HG03097 (cell line): Measurements from ENCODE around the gene DNAH3.
"Not testable (repeated sequence)": the region's sequence is repeated elsewhere in the genome, so short reads cannot be mapped to it uniquely, and the experiment has no call there.

Source experiments
- ATAC-seq: cut with Tn5 transposase; IDR thresholded peaks from one replicate; pipeline ENCODE4 v1.9.1; 2021; ENCODE audit not compliant: unreplicated experiment, low FRiP score

The DNAH3 gene

DNA sequence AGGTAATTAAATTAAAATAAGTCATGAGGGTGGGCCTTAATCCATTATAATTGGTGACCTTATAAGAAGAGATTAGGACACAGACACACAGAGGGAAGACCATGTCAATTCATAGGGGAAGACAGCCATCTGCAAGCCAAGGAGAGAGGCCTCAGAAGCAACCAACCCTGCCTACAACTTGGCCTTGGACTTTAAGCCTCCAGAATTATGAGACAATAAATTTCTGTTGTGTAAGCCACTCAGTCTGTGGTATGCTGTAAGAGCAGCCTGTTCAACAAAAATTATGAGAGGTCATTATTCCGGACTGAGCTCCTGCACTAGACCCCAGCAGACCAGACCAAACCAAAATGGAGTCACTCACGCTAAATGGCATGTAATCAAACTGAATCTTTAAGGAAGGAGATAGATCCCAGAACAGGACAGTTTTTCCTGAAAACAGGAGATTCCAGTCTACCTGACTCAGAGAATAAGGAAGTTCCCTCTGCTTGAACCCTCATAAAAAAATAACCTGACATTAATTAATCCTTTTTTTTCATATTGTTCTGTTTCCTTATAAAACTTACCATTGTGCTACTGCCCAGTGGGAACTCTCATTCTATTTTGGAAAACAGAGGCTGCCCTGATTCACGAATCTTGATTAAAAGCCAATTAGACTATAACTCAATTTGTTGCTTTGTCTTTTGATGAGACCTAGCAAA, 74.3 kb downstream of the DNAH3 start:
- no peak for ATAC-seq

DNA sequence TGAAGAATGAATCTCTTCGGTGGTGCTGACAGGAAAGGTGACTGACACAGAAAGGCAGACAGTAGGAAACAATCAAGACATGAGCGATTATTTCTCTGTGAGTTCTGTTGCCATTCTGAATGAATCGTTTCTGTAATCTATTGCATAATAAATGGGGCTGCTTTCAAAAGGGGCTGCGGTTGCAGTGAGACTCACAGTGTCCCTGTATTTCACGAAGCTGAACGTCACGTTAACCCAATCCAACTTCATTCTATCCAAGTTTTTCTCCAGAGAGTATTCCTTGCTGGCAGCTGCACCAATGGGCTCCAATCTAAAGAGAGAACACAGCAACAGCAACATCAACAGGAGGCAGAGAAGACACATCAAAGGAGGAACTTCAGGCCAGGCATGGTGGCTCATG, 75.4 kb downstream of the DNAH3 start:
- ATAC-seq, result no peak

DNA sequence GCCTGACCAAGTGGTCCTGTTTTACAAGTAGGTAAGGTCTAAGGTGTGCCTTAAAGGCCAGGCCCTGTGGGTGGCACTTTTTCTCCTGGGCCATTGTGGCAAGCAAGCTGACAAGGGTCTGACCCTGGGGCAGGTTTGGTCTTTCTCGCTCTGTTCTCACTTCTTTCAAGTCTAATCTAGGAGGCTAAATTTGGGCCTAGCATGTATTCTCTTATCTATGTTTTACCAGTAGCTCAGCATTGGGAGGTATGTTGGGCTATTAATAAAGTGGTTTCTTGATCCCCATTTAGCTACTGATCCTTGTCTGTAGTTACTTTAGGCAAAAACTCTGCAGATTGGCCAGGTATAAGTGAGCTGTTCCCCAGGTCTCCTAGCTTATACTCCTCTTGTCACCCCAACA, 77.7 kb downstream of the DNAH3 start:
- no peak for ATAC-seq

DNA sequence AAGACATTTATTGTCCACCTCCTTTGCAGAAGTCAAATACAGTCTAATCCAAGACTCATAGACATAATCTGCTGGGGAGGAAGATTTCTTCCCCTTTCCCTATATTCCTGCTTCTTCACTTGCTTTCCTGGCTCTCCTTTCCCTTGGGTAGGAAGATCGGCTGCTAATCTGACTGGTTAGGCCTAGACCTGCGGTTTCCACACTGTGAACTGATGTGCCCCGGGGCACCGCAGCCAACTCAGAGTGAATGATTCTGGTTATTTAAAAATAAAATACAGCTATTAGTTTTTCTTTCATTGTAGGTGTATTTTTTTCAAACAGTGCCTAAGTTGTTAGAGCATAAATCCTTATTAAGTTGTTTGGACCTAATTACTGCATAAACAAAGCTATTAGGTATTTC, 78.9 kb downstream of the DNAH3 start:
- no peak for ATAC-seq

DNA sequence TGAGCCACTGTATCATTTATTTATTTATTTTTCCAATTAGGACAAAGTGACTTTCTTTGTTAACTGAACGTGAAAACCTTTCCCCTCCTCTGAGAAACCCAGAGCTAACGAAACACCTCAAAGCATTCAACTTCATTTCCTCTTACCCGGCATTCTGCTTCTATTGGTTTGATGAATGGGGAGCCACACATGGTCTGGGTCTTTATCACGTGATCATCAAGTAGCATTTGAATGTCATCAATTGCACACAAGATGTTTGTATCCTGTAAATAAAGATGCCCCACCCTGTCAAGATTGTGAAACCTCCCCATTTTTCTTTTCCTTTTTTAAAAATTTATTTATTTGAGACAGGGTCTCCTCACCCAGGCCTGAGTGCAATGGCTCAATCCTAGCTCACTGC, 80.1 kb downstream of the DNAH3 start:
- no peak for ATAC-seq

DNA sequence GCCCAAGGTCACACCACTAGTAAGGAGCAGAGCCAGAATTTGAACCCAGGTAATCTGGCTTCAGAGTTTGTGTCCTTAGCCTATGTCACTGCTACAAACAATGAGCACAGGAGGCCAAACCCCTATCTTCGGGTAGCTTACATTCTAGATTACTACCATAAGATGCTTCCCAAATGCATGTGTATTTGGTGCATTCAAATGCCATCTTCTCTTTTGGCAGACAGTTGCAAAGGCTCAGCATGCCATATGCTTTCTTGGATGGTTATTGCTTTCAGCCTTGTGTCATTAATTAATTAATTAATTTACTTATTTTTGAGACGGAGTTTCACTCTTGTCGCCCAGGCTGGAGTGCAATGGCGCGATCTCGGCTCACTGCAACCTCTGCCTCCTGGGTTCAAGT, 80.7 kb downstream of the DNAH3 start:
- ATAC-seq, result no peak

DNA sequence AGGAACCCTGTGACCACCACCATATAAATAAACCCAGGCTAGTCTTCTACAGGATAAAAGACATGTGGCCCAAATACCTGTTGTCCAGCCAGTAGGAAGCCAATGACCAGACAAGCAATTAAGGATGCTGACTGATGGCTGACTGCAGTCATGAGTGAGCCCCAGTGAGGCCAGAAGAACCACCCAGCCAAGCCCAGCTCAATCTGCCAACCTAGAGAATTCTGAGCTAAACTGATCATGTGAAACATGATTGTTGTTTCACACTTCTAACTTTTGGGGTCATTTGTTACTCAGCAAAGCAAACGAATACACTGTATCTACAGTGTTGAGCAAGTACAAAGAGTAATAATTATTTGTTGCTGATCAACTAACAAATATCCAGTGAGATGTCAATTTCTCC, 86.4 kb downstream of the DNAH3 start:
- no peak for ATAC-seq

DNA sequence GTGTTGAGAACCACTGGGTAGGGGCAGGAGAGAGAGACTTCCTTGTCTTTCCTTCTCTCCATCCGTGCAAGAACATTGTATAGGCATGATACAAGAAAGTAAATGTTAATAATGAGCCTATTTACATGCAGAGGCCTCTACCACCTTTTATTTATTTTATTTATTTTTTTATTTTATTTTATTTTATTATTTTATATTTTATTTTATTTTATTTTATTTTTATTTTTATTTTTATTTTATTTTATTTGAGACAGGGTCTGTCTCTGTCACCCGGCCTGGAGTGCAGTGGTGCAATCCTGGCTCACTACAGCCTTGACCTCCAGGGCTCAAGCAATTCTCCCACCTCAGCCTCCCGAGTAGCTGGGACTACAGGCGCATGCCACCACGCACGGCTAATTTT, 87.3 kb downstream of the DNAH3 start:
- not testable (repeated sequence) for ATAC-seq

DNA sequence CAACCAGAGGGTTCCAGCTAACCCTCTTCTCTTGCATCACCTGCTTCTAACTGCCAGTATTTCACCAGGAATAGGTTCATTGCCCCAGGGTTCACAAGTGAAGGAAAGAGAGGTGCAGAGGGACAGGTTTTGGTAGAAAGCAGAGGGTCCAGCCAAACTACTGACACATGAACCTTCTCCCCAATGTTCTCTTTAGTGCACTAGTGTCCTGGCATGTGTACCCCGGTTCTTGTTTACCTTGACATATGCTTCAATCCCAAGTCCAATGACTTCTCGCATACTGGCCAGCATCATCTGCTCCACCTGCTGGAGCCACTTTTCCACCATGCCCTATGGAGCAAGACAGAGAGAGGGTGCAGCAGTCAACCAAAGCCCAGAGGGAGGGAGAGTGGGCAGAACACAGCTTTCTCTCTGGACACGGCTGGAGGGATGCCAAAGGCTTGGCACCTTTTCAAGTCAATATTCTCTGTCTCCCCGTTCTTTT, 90.6 kb downstream of the DNAH3 start:
- no peak for ATAC-seq

DNA sequence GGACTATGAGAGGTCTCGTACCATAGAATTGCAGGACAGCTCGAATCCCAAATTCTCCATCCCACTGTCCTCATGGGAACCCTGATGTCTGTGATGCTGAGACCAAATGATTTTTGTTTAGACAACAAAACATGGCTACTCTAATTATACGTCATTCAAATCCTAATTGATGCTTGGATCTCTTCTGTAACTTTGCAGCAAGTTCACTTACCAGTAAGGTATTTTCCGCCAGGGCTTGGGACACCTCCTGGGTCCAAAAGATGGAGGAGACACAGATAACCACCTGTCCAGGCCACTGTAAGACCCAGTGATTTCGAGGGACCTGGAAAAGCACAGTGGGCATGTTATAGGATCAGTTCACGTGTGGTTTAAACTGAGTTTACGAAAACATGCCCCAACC, 92.8 kb downstream of the DNAH3 start:
- no peak for ATAC-seq

DNA sequence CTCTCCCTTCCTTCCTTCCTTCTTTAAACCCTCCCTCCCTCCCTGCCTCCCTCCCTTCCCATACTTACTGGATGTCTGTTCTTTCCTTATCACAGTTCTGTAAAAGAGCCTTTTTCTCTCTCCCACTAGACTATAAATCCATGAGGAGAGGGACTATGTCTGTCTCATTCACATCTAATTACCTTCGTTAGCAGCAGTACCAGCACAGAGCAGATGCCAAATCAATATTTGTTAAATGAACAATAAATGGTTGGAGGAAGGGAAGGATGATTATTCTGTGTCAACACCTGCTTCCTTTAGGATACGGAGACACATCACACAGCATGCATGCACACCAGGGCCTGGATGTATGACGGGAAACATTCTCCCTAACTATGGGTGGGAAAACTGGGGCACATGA, 94.2 kb downstream of the DNAH3 start:
- no peak for ATAC-seq

DNA sequence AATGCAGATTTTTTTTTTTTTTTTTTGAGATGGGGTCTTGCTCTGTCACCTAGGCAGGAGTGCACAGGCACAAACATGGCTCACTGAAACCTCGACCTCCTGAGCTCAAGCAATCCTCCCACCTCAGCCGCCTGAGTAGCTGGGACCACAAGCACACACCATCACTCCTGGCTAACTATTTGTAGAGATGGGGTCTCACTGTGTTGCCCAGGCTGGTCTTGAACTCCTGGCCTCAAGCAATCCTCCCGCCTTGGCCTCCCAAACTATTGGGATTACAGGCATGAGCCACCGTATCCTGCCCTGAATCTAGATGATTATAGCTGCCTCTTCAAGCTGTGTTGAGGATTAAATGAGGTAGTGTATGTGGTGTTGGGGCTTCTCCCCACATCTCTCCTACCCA, 94.9 kb downstream of the DNAH3 start:
- not testable (repeated sequence) for ATAC-seq

DNA sequence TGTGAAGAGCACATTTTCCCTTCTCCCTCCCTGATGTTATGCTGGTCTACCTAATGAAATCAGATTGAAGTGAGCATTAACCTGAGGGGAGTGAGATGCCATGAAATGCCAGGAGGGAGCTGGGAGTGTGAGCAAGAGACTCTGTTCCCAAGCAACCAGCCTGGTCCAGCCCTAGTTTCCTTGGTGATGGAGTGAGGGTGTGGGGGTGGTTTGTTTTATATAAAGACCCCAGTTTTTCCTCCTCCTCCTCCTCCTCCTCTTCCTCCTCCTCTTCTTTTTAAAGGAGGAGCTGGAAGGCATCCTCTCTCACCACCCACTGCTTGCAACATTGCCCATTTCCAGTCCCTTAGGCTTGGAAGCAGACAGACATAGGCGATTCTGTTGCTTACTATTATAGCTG, 97.1 kb downstream of the DNAH3 start:
- no peak for ATAC-seq

DNA sequence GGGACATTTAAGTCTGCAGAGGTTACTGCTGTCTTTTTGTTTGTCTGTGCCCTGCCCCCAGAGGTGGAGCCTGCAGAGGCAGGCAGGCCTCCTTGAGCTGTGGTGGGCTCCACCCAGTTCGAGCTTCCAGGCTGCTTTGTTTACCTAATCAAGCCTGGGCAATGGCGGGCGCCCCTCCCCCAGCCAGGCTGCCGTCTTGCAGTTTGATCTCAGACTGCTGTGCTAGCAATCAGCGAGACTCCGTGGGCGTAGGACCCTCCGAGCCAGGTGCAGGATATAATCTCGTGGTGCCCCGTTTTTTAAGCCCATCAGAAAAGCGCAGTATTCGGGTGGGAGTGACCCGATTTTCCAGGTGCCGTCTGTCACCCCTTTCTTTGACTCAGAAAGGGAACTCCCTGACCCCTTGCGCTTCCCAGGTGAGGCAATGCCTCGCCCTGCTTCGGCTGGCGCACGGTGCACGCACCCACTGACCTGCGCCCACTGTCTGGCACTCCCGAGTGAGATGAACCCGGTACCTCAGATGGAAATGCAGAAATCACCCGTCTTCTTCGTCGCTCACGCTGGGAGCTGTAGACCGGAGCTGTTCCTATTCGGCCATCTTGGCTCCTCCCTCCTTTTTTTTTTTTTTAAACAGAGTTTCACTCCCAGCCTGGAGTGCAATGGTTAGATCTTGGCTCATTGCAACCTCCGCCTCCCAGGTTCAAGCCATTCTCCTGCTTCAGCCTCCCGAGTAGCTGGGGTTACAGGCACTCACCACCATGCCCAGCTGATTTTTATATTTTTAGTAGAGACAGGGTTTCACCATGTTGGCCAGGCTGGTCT, 102.3 kb downstream of the DNAH3 start:
- ATAC-seq, result not testable (repeated sequence)

DNA sequence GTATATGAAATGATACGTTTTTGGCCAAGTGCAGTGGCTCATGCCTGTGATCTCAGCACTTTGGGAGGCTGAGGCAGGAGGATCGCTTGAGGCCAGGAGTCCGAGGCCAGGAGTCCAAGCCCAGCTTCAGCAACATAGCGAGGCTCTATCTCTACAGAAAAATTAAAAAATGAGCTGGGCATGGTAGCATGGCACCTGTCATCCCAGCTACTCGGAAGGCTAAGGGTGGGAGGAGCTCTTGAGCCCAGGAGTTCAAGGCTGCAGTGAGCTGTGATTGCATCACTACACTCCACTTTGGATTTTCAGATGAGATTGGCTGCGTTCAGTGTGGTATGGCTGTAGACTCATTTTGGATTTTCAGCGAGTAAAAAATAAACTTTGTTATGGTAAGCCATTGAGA, 112.4 kb downstream of the DNAH3 start:
- no peak for ATAC-seq

DNA sequence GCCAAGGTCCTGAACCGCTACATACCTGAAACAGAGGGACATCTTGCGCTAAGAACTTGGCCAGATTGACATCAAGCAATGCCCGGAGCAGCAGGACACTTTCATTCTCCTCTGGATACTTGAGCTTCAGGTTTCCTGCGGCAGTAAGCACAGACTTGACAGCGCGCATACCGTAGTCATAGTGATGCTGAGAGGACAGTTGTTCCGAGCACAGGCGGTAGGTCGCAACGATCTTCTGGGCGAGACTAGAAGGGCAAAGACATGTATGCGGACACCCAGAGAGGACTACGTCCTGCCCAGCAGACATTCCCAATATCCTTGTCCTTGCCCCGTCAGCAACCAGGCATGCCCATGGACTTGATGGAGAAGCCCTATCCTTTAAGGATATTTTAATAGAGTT, 112.9 kb downstream of the DNAH3 start:
- ATAC-seq, result no peak

DNA sequence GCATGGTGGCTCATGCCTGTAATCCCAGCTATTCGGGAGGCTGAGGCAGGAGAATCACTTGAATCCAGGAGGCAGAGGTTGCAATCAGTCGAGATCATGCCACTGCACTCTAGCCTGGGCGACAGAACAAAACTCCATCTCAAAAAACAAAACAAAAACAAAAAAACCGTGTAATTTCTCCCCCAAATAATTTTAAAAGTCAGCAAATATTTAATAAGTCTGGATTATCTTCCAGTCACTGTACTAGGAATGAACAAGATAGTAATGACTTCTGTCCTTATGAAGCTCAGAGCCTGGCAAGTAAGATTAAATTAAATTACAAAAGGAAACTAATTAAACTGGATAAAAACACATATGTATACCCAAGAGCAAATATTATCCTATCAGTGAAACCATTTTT, 113.5 kb downstream of the DNAH3 start:
- no peak for ATAC-seq

DNA sequence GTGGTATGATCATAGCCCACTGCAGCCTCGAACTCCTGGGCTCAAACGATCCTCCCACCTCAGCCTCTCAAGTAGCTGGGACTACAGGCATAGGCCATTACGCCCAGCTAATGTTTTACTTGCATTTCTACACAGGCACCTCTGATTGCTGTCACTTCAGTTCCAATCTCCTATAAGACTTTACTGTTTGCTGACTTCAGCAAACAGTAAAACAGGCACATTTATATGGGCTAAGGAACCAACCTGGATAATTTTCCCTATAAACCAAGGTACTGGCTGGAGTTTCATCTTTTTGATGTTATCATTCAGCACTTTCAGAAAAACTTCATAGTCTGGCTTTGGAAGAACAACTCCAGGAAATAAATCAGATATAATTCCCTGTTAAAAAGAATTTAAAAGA, 114.2 kb downstream of the DNAH3 start:
- ATAC-seq, result no peak

DNA sequence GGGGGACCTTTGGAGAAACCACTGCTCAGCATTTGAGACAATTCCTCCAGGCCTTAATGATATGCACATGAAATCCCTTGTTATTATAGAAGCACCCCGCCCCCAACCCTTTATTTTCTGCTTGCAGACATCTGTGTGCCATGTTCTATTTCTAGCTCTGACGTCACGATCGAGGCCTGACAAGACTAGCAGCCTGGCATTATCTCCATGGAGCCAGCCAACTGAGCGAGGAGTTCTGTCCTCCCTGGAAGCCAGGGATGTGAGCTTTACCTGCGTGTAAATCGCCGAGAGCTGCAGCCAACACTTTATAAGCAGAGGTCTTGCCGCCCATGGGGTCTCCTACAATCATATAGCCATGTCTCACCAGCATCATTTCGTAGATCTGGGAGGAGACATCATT, 116.9 kb downstream of the DNAH3 start:
- ATAC-seq, result no peak

DNA sequence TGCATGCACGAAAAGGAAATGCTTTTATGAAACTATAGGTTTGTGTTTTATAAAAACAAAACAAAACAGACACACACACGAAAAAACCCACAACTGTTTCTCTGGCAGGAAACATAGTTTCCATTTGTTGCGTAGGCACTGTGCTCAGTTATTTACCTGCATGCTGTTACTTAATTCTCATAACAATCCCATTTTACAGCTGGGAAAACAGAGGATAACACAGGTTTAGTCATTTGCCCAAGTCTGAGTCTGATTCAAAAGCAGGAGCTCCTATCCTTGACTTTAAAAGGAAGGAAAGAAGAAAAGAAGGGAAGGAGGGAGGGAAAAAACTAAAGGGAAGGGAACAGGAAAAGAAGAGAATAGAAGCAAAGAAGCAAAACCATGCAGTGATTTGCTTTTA, 117.4 kb downstream of the DNAH3 start:
- no peak for ATAC-seq

DNA sequence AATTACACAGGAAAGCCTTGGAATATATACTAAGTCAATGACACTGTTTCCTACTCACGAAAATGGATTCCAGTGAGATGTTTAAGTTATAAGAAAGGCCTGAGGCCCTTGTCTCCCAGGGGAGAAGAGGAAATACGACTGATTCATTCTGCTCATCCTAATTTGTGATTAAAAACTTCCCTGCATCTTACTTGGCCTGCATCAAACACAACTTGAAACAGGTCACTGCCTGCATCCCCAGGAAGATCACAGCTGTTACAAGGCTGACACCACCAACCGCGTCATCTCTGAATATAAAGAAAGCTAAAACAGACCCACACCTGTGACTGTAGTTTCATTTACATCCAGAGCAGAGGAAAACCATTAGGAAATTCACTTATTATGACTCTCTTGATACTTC, 121.9 kb downstream of the DNAH3 start:
- ATAC-seq, result no peak

DNA sequence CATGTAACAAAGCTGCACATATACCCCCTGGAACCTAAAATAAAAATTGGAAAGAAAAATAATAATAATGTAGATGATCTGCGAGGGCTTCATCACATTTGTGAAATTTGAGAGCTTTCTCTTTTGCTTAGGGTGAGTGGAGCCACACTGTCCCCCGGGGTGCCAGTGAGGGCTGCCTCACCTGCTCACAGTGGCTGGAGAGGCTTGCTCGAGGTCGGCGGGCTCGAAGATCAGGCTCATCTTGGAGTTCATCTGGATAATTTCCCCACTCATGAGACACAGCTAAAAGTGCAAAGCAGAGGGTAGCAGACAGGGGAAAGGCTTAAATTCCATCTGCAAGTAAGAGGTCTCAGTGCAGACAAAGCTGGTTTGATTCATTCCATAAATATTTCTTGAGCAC, 123.8 kb downstream of the DNAH3 start:
- ATAC-seq, result no peak
